ENCODE data around the gene KCNAB1. TPM values are rescaled to one million over a fixed set of nuclear protein-coding genes. Genes with fewer than 3 reads are reported as not detected.

The KCNAB1 gene
- total RNA-seq: 0.72 TPM in 1 of 2 replicates, not detected in the other

GRCh38 chr3:156120528-156121251 lies at the start of gene KCNAB1:
Gene KCNAB1, plus strand, starts transcription at chr3:156120578.

GRCh38 chr3:156554842-156555687 lies 434.7 kb downstream of the KCNAB1 start, which contains the start of gene SSR3:
Gene SSR3, minus strand, starts transcription at chr3:156555117. Its CDS starts 28 bp downstream, at chr3:156555089.

Other genes starting within 250 kb of the KCNAB1 start
- 36.1 and 50.7 TPM in 2 replicates for gene GMPS, start 249.9 kb upstream of the KCNAB1 start, total RNA-seq

All from cardiac atrium fibroblast (primary cell).